Left lobe of liver (tissue), 2 donors: ENCODE results near the gene NR3C2. TPM values are rescaled to one million over a fixed set of nuclear protein-coding genes. Genes with fewer than 3 reads are reported as not detected.
A peak's percentile ranks its signal among the peaks of the same experiment; 100 is the strongest.
"Not testable (repeated sequence)": the region's sequence is repeated elsewhere in the genome, so short reads cannot be mapped to it uniquely, and the experiment has no call there.

Experiments
- ATAC-seq: fragments of 200-7000 bp; cut with Tn5 transposase; one replicate; pipeline ENCODE4 v1.9.1; 2020; ENCODE audit warnings: mild to moderate bottlenecking, moderate library complexity
- DNase-seq: peaks from one replicate; pipeline ENCODE4 v3.0.0-alpha.2; 2020; ENCODE audit warnings: low spot score
- total RNA-seq: library from RNA; stranded (reverse); gene quantifications from one replicate; pipeline ENCODE4 v1.2.1, GENCODE V29; 2021
- donor health status: DM: no; HTN: no; CAD: no; lungs with moderate emphysema.
- donor health status: DM: no; HTN: yes; CAD: no.

Gene NR3C2
- total RNA-seq, 1 donor from 2014 or later, result 12.0 TPM

DNA sequence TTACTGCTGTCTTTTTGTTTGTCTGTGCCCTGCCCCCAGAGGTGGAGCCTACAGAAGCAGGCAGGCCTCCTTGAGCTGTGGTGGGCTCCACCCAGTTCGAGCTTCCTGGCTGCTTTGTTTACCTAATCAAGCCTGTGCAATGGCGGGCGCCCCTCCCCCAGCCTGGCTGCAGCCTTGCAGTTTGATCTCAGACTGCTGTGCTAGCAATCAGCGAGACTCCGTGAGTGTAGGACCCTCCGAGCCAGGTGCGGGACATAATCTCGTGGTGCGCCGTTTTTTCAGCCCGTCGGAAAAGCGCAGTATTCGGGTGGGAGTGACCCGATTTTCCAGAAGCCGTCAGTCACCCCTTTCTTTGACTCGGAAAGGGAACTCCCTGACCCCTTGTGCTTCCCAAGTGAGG lies 118.9 kb downstream of the NR3C2 start:
- not testable (repeated sequence) for DNase-seq

DNA sequence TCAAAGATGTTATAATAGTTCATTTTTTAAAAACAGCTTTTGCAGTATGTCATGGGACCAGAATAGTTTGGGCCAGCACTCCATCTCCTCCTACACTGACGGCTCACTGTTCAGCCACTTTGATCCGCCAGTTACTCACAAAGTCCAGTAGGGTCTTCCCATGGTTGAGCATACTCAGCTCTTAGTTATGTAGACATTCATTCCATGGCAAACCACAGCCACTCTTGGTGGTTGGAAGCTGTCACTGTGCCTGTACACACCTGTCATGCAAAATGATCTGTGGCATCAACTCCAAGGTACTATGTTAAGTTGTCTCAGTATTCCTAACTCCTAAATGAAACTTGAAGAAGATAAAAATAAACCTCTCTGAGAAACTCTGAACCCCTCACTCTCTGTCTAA lies 127.2 kb downstream of the NR3C2 start:
- no peak for DNase-seq
- no peak for ATAC-seq

More for the DNA sequence above, 118.9 kb downstream of the NR3C2 start:
- not testable (repeated sequence) for ATAC-seq

DNA sequence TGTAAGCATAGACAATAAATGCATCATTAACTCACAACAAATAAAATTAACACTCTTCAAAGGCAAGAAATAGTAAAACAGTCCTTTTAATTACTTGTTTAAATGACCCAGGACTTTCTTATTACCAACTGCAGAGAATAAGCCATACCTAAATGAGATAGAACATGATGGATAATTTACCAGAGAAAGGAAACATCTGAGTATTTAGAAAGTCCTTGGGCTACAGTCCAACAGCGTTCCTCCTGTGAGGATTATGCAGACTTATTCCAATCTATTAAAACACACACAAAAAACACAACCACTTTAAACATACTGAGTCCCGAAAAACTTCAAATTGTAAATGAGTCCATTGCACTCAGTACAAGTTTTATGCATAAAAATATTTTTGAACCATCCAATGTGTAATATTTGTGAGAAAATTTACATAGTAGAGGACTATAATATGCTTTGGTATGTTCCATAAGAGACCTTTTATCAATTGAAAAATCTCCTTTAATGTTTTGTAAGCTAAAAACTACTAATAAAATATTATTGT lies 129.2 kb downstream of the NR3C2 start:
- DNase-seq (no peak), ATAC-seq (no peak)

DNA sequence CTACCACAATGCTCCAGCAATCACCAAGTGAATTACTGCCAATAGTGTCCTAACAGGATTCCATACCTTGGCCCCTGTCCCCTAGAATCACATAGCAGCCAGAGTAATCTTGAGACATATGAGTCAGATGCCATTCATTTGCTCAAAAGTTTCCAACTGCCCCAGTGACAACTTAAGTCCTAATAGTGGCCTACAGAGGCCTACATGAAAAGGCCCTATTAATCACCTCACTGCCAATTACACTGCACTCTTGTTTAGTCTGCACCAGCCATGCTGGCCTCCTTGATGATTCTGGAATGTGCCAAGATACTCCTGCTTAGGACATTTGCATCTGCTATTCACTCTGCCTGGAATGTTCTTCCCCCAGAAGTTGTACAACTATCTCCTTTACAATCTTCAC lies 130.7 kb downstream of the NR3C2 start:
- ATAC-seq (no peak), DNase-seq (no peak)

DNA sequence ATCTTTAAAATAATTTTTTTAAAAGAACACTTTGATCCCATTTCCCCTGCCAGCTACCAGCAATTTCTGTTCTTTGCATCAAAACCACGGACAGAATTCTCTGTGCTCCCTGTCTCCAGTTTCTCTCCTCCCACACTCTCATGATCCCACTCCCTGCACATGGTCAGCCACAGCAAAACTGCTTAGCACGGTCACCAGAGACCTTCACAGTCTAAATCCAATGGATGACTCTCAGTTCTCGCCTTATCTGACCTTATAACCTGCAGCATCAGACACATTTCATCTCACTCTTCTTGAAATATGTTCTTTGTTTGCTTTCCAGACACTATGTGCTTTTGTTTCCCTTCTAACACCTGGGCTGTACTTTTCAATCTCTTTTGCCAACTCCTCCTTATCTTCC lies 131.5 kb downstream of the NR3C2 start:
- ATAC-seq (no peak), DNase-seq (no peak)

DNA sequence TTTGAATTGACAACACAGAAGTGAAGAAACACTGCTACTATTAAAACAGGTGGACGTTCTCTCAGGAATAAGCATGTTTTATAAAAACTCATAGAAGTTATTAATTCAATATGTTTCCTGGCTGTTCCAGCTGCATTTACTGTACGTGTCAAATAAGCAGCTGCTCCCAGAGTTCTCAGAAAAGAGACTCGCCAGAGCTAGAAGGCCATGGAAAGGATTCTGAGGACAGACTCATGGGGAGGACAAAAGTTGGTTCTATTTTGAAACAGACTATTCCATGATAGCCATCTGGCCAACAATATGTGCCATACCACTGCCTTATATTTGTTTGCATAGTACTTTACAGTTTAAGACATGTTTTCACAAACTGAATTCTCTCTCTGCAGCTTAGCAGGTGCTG lies 136.5 kb downstream of the NR3C2 start:
- ATAC-seq, result no peak

DNA sequence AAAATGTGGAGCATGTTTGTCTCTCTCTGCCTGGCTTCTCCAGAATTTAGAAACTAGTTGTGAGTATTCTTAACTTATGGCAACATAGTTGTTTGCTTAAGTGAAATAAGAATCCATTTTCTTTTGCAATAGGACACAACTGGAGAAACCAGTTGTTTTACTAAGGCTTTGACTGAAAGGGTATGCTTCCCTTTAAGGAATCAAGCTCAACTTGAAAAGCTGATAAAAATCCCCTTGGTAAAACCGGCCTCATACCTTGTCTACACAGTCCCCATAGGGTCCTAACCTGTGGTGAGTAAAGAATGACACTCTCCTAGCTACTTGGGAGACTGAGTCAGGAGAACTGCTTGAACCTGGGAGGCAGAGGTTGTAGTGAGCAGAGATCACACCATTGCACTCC lies 139.8 kb downstream of the NR3C2 start:
- ATAC-seq, result no peak
- DNase-seq, result no peak

More for the DNA sequence above, 136.5 kb downstream of the NR3C2 start:
- no peak for DNase-seq

DNA sequence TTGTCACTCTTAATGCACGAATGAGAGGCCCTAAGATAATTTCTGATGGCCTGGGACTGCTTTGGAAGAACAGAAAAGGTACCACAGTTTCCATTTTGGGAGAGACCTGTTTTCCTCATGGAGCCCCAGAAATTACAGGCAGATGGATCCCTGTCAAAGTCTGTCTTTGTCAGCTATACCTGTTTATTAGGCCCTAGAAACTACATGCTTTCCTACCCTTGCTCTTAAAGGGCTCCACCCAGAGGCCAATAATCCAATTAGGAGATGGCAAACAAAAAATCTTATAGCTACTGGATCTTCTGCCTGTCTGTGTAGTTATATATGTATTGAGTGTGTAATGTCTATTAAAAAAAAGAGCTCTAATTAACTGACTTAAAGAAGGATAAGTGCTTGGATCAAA lies 141.3 kb downstream of the NR3C2 start:
- ATAC-seq (no peak), DNase-seq (no peak)

DNA sequence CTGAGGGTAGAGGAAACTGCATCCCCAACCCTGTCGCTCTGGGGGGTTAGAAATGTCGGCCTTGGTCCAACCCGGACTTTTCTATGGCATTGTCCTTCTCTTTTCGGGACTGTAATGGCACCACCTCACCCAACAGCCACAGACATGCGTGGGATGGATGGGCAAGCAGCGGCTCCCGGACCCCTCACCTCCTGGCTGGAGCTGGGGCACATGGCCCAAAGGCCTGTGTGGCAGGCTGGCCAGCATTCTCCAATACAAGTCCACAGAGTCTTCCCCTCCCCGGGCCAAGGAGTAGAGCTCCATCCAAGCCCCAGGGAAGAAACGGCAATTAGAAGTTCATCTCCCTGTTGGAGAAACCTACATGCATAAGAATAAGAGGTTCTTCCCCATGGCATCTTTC lies 142.9 kb downstream of the NR3C2 start:
- ATAC-seq, result no peak
- no peak for DNase-seq

DNA sequence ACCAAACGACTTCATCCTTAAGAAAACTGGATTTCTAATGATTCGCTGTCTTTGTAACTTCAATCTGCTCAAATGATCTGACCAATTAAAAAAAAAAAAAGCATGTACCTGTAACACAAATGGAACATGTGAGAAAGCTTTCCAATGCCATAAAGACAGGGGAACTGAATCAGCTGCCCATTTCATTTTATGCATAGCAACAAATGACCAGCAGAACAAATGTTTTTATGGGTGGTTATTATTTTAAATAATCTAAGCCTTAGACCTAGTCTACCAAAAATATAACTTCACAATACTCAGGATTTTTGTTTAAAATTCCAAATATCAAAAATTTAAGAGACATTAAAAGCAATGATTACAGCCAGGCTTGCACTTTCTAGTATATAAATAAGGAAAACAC lies 145.7 kb downstream of the NR3C2 start:
- DNase-seq (no peak), ATAC-seq (no peak)

DNA sequence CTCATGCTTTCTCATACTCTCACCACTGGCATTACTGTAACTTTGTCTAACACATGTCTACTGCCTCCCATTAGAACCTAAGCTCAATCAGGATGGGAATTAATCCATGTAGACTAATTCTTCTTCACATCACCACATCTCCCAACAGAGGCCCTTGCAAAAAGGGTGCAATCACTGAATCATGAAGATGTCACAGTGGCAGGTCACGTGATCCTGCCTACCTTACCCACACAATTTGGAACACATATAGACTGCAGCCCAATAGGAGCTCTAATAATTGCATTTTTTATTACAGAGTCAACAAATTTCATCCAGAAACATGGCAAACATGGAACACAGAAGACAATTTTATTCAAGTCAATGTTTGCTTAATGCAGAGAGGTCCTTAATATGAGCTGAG lies 146.6 kb downstream of the NR3C2 start:
- ATAC-seq (no peak), DNase-seq (no peak)

DNA sequence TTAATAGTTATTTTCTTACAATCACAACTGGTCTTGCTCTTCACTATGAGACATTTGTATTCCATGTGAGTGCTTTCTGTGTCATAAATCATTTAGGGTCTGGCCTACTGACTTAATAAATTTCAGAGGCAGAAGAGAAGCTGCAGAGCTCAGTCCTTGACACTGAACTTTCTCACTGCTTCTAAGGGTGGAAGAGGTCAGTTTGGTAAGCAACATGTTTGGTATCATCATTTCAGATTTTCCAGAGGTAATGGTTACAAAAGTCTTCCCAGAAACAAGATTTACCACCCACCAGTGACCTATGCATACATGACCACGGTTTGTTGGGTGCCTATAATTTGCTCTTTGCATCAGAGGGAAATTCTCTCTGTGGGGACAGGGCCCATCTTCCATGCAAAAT lies 148.6 kb downstream of the NR3C2 start:
- DNase-seq (no peak), ATAC-seq (no peak)

DNA sequence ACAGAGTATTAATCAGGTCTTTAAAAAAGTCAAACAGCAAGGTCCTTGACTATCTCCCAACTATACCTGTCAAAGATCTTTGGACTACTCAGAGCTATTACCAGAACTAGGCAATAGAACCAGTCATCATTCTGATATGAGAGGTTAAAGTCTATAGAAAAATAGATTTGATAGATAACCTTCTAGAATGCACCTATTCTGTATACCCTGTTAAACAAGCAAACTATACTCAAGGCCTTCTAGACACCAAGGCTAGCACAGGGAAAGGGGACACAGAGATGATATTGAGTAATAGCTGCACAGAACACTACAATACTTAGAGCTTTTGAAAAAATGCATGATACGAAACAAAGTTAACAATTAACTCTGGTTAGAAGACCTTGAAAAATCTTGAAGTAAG lies 149.5 kb downstream of the NR3C2 start:
- DNase-seq (no peak), ATAC-seq (peak; percentile 88)

DNA sequence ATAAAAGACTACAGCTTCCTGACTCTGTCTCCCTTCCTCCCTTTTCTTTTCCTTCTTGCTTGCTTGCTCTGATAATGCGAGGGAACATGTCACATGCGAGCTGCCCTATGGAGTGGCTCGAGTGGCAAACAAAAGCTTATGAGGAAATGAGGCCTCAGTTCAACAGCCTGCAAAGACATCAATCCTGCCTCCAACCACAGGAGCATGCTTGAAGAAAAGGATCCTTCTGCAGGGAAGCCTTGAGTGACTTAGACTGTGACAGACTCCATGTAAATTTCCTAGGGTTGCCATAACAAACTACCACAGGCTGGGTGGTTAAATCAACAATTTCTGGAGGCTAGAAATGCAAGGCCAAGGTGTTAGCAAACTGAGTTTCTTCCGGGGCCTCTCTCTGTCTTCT lies 152.5 kb downstream of the NR3C2 start:
- no peak for ATAC-seq
- DNase-seq, result no peak

DNA sequence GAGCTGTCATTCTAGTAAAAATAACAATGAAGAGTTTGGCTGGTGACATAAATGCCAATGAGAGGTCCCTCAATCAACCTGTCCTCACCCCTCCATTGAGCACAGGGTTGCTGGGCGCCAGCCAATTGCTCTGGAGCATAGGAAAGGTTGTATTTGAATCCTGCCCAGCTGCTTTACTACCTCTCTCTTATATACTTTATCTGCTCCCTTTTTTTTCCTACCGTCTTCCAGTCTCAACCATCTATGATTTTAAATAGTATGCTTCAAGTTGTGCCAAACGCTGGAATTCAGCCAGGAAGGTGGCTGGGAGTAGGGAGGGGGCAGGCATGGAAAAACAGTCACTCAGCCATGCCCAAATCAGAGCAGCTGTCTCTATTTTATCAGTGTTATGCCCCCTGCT lies 153.8 kb downstream of the NR3C2 start:
- no peak for ATAC-seq
- no peak for DNase-seq

DNA sequence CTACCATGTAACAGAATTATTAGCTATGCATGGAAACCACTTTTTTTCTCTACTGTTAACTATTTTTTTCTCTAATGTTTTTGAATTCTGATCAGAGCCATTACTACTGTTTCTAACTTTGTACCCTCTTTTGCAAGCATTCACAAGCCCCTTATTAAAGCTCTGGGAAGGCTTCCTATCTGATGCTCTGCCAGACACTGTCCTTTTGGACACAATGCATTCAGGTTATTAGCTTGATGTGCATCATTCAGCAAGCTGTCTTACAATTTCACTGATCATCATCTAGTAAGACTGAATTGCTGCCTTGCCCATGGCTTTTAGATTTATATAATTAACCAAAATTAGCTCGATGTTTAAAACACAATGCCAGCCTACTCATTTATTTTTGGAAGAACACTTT lies 155.1 kb downstream of the NR3C2 start:
- no peak for DNase-seq
- ATAC-seq, result no peak

DNA sequence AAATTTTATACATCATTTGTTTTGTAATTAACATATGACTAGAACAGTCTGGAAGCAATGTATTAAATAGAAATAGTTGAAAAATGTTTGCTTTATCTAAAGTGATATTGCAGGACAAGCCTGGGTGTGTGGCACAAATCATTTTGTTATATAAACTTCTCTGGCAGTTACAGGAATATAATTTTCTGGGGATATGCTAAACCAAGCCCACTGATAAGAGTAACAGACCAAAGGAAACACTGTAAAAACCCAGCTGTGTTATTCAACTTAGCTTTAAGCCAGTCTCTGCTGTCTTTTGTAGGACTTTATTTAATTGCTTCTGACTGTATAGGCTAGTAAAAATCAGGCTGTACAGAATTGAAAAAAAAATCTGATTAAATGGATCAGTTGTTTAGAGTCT lies 156.2 kb downstream of the NR3C2 start:
- no peak for DNase-seq
- no peak for ATAC-seq

DNA sequence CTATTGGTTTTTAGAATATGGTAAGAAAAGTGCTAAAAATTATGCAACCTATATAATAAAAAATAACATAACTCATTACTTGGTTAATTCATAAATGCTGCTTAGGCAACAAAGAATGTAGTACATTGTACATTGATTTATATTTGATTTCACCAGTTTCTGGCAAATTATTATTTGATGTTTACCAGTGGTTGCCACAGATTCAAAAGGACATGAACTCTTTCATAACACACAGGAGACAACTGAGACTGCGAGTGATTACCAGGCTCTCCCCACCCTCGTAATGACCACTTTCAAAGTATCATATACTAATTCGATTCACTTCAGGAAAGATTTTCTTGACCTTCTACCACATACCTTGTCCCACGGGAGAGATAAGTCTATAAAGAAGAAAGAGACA lies 158.5 kb downstream of the NR3C2 start:
- peak; percentile 77 for ATAC-seq

DNA sequence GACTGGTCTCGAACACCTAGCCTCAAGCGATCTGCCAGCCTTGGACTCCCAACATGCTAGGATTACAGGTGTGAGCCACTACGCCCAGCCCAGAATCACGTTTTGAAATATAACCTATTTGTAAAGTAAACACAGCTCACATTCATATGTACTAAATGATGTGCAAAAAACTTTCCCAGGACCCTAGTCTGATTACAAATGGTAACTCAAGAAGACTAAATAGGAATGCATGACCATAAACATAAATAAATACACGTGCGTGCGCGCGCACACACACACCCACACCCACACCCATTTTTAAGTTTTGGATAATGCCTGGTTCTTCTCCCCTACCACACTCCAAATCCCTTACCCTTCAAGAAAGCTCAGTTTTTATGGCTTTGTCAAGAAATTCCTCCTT lies 163.9 kb downstream of the NR3C2 start:
- ATAC-seq (no peak), DNase-seq (no peak)

More for the DNA sequence above, 158.5 kb downstream of the NR3C2 start:
- DNase-seq, result no peak

DNA sequence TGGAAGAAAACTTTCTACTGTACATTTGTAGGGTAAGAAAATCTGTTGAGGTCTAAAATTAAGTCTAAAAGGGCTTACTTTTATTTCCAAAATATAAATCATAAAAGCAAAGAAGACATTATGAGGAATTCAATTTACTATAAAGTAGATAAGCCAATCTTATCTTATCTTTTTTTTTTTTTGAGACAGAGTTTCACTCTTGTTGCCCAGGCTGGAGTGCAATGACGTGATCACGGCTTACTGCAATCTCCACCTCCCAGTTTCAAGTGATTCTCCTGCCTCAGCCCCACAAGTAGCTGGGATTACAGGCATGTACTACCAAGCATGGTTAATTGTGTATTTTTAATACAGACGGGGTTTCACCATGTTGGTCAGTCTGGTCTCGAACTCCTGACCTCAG lies 166.9 kb downstream of the NR3C2 start:
- DNase-seq, result no peak
- ATAC-seq, result no peak

DNA sequence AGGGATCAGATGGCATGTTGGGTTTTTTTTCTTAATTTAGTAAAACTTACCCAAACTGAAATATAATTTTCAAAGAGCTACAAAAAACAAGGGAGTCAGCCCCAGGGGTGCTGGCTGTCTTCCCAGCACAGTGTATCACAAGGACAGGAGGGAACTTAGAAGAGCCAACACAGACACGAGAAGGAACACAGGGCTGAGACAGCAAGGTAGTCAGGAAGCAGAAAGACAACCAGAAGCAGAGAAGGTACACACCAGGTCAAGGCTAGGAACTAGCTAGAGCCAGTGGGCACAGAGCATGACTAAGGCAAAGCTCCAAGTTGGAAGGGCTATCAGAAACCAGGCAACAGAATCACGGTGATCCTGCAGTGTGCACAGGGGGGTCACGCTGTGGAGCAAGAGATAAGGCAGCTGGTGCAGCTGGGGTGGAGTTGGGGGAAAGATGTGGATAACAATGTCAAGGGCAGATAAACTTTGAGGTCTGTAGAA lies 168.7 kb downstream of the NR3C2 start:
- DNase-seq (peak; percentile 83), ATAC-seq (peak; percentile 96)

DNA sequence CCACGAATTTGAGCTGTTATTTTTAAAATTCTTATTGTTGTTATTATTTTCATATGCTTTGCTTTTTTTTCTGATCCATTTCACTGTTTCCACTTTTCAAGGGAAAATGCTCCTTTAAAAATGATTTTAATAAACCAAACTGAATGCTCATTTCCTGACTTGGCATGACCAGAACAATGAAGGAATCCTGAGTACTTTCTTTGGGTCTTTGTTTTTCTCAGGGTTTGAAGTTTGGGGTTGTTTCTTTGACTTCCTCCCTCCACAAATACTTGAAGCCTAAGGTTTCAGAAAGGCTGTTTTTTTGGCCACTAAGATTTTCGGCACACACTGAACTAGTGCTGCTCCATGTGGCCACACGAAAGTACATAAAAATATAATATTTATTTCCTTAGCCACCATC lies 171.0 kb downstream of the NR3C2 start:
- no peak for DNase-seq
- no peak for ATAC-seq

DNA sequence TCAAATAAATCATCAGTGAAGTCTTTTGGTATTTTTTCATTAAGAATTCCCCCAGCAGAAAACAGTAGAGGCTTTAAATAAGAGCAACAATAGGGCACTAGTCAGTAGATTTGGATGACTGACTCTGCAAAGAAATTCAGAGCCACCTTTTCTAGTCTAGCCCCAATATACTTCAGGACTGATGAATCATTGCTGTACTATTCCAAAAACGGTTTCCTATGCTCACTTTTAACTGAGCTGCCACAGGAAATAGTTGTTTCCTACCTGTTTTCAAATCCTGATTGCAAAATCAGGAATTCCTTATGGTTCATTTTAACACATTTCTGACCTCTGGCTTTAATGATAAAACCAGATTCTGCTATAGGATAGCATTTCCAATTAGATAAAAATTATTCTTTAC lies 171.6 kb downstream of the NR3C2 start:
- no peak for DNase-seq
- ATAC-seq, result no peak

DNA sequence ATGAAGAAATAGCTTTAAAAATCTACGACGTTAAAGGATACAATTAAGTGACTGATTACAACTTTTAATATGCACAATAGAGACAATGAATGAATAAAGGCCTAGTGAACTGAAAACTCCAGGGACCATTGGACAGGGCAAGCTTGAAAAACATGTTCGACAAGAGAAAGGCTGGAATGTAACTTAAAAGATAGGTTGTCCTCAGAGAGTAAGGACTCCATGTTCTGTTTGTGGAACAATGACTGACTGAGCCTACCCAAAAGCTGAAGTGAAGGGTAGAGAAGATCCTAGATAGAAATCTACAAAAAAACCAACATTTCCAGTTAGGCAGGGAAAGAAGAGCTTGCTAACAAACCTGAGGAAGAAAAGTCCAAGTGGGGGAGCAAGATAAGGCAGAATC lies 173.4 kb downstream of the NR3C2 start:
- ATAC-seq, result no peak
- no peak for DNase-seq
